HepG2 (cell line): ENCODE data around the gene CCDC6.

ENCODE experiments used
- CHD4 ChIP-seq: fragments of 200-600 bp; sonication (generic); IDR thresholded peaks from 2 replicates; pipeline ENCODE4 v1.7.0; 2017; ENCODE audit warnings: mild to moderate bottlenecking, low read length, borderline replicate concordance
- CREM ChIP-seq, 2 experiments: sonication (generic) in 1 of 2; formaldehyde crosslinking in 1 of 2; IDR thresholded peaks; 2 replicates each; pipeline versions ENCODE4 v1.4.0 to v1.6.1; 2016 to 2020; ENCODE audit warnings: antibody characterized with exemption in 1 of 2, mild to moderate bottlenecking in 1 of 2, missing genetic modification reagents in 1 of 2
- CTCF ChIP-seq: sonication (generic); formaldehyde crosslinking; IDR thresholded peaks from 2 replicates; pipeline ENCODE4 v1.5.0; 2020; ENCODE audit warnings: mild to moderate bottlenecking, missing genetic modification reagents, moderate library complexity
- FOXA1 ChIP-seq, 2 experiments: fragments of 450-650 bp in 1 of 2; sonication (generic) in 1 of 2; formaldehyde crosslinking in 1 of 2; IDR thresholded peaks; 2 replicates each; pipeline versions ENCODE4 v1.4.0 to v1.6.1; 2016 to 2020; ENCODE audit warnings: missing genetic modification reagents in 1 of 2
- KAT8 ChIP-seq: IDR thresholded peaks from 2 replicates; pipeline ENCODE4 v1.6.1; 2016; ENCODE audit warnings: missing genetic modification reagents, missing compliant biosample characterization
- MXD3 ChIP-seq: IDR thresholded peaks from 2 replicates; pipeline ENCODE4 v1.6.1; 2016; ENCODE audit warnings: mild to moderate bottlenecking, missing biosample characterization, missing genetic modification reagents
- RBFOX2 ChIP-seq: fragments of 200-400 bp; formaldehyde crosslinking; IDR thresholded peaks from 2 replicates; pipeline ENCODE4 v1.6.1; 2017; ENCODE audit warnings: low read depth, mild to moderate bottlenecking, low read length
- SIN3A ChIP-seq: IDR thresholded peaks from 2 replicates; pipeline ENCODE4 v1.6.1; 2011; ENCODE audit warnings: low read depth, mild to moderate bottlenecking, control low read depth, low read length, borderline replicate concordance
- ZNF800 ChIP-seq: sonication (generic); formaldehyde crosslinking; IDR thresholded peaks from 2 replicates; pipeline ENCODE4 v1.4.0; 2020; ENCODE audit warnings: missing genetic modification reagents

DNA sequence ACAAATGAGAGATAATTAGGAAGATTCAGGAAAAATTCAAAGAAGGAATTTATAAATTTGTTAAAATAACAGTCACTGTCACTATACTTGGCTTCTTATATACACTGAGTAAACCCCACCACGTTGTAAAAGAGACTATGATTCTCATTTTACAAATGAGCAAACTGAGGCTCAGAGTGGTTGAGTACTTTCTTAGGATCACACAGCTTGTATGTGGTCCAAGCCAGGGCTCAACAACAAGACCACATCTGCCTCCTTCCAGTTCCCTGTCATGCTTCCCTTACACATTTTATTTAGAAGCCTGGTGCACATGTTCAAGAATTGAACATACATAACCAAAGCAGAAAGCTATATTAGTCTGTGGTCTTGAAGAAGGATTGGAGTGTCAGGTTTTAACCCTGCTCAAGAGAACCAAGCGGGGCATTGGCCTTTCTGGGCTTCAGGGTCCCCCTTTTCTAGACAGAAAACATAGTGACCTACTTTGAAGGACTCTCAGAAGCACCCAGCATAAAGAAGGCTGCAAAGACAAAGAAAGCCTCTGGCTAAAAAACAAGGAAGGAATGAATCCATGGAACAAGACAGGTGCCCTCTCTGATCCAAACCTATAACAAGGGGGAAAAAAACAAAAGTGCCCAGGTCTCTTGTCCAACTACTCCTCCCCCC, 153.9 kb downstream of the CCDC6 start:
- TF ChIP-seq CHD4 = no peak
- TF ChIP-seq FOXA1 (IDR thresholded peaks at IDR 0.05) = no peak
- no peak for TF ChIP-seq FOXA1 (CRISPR knock-in tag; IDR thresholded peaks at IDR 0.05)
- TF ChIP-seq RBFOX2 = no peak
- TF ChIP-seq ZNF800 (CRISPR knock-in tag) = no peak
- no peak for TF ChIP-seq MXD3 (CRISPR knock-in tag)
- no peak for TF ChIP-seq CREM (IDR thresholded peaks at IDR 0.05)
- no peak for TF ChIP-seq CREM (CRISPR knock-in tag; IDR thresholded peaks at IDR 0.05)
- no peak for TF ChIP-seq SIN3A
- no peak for TF ChIP-seq KAT8 (CRISPR knock-in tag)
- no peak for TF ChIP-seq CTCF (CRISPR knock-in tag)
